OCI-M1 (cell line): ENCODE results near the gene SRGAP2B.
"Not testable (repeated sequence)": the region's sequence is repeated elsewhere in the genome, so short reads cannot be mapped to it uniquely, and the experiment has no call there.

ENCODE experiments used
- DNase-seq: peaks from one replicate; lab custom pipeline; 2025; lab: John Stamatoyannopoulos, UW

The SRGAP2B gene

DNA sequence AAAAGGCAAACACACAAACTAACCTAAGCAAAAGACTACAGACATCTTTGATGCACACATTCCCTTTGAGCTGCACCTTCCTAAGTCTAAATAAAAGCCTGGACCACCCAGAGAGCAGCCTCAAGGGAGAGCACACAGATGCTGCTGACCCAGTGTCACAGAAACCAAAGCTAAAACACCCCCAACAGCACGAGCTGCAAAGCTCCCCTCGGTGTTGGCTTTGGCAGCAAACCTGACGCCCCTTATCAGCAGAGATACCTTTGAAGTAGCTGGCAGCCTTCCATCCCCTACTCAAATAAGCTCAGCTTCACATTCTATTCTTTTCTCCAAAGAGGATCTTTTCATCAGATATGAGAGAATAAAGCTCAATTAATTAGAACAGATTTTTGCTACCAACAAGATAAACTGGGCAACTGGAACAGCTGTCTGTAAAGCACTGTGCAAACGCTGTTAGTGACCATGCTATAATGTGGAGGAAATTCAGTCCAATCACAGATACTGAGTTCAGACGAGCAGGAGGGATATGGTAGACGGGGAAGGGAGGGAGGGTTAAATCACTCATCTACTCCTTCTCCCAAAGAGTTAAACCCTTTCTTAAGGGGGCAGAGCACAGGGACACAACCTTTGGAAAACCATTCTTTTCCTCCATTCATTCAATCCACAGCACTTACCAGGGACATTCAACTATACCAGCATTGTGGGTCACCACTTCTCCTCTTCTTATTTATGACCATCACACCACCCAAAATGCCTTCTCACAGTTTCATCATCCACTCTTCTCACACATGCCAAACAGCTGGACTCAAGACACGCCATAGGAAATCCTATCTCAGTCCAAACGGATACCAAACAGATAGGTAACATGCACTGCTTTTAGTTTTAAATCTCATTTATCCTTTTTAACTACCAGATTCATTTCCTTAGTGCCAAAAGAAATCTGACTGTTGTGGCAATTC lies 148.3 kb downstream of the SRGAP2B start:
- DNase-seq, result not testable (repeated sequence)

DNA sequence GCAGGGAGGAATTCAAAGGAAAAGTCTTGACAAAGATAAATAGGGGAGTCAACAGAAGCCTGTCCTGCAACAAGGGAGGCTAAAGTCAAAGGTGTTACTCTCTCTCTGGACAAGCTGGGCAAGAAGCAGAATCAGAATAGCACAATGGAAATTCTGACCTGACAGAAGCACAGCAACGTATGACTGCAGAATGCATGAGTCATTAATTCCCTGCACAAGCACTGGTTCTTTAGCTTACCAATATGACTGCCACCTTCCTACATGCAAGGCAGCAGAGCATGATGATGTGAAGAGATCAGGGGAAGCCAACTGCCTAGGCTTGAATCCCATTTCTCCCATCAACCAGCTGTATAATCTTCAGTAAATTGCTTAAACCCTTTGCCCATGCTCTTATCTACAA lies 153.4 kb downstream of the SRGAP2B start:
- DNase-seq, result not testable (repeated sequence)

DNA sequence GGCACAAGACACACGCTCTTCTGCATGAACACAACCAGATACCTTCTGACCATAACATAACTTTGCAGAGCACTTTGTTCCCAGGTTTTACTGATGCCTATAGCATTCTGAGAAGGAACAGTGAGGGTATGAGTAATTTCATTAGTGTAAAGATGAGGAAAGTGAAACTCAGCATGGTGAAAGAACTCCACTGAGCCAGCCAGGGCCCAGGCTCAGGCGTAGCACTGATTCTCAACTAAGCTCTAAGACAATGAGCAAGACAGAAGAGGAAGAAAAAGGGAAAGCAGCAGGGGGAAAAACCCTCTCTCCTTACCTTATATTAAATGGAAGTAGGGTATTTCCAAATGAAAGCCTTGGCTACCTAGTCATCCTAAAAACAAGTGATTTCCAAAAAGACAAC lies 155.1 kb downstream of the SRGAP2B start:
- not testable (repeated sequence) for DNase-seq

DNA sequence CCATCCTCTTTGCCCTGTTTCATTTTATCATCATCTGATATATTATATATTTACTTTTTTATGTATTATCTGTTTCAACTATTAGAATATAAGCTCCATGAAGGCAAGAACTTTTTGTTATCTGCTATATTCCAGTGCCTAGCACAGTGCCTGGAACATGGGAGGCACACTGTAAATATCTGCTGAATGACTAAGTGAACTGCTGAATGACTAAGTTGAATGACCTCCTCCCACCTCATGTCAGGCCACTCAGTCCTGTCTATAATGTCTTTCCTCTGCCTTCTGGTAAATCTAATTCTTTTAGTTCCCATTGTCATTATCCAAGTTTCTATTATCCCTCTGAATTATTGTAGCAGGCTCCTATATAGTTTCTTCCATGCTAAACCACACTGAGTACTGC lies 156.5 kb downstream of the SRGAP2B start:
- not testable (repeated sequence) for DNase-seq

DNA sequence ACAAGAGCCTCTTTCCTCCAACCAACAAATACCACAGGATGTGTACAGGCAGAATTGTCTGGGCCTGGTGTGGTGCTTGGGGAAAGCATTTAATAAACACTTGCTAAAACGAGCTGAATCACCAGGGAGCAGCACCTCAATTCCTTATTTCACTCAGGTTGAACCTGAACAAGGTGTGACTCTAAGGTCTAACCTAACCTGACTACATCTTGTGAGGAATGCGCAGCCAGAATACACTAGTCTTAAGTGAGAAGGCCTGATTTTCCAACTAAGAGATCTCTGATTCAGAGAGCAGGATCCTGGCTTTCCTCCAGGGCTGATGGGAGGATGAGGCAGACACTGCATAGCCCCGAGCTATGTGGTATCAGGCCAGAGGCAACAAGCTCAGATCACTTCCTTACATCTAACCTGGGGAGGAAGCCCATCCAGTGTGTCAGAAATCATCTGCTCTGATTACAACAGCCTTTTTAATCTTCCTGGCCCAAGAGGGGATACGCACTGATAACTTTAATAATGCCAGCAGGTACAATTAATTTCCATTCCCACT lies 158.9 kb downstream of the SRGAP2B start:
- DNase-seq, result not testable (repeated sequence)

DNA sequence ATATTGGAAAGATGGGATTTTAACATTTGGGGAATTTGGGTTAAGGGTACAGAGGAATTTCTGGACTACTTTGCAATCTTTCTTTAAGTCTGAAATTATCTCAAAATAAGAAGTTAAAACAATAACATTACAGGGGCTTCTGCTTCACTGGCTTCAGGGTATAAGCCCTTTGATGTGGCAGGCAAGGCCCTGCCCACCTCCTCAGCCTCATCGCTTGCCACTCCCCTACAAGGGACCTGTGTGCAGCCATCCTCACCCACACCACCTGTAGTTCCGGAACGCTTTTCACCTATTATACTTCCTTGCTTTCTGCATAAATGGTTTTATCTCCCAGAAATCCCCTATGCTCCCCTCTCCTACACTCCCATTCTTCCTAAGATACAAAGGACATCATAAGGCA lies 159.8 kb downstream of the SRGAP2B start:
- not testable (repeated sequence) for DNase-seq

DNA sequence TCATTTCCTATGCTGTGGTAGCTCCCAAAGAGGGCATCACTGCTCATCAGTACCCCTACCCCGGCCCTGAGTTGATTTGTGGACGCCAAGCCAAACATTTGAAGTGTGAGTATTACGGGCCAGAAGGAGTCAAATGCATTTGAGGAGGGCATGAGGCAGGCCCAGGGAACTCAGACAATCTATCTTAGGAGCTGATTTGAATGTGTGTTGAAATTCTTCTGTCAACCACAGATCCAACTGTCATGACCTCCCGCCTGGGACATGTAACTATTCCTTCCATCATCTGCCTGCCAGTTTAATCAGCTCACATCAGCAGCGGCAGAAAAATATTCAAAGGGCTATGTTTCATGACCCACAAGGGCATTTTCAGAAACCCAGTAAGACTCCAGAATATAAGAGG lies 162.1 kb downstream of the SRGAP2B start:
- not testable (repeated sequence) for DNase-seq

DNA sequence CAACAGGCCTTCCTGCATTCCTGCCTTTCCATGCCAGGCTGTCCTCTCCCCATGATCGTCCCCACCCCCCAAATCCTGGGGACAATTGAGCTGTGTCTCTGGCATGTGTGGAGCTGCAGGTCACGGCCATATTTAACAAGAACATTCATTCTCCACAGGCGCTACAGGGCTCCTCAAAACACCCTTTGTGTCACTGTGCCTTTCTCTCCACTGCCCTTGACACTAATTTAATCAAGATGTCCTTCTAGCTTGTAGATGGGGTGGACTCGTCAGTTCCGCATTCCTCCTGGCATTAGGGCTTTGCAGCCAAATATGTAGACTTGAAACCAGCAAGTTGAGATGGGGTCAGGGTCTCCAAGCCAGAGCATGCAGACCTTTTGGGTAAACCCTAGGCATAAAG lies 163.0 kb downstream of the SRGAP2B start:
- DNase-seq, result not testable (repeated sequence)

DNA sequence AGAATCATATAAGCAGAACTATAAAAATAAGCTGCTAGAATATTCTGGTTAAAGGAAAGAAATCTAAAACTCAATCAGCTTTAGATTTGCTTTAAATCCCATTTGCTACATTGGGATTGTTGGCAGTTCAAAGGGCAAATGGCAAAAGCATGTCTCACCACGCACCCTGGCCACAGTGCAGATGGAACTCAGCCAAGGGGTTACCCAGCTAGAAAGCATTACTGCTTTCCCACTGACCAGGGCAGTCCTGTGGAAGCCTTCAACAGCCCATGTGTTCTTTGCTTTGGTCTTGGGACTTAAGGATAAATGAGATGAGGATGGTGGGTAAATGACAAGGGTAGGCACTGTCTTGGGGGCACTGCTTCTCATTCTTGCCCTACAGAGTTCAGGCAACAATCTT lies 163.6 kb downstream of the SRGAP2B start:
- DNase-seq, result not testable (repeated sequence)

DNA sequence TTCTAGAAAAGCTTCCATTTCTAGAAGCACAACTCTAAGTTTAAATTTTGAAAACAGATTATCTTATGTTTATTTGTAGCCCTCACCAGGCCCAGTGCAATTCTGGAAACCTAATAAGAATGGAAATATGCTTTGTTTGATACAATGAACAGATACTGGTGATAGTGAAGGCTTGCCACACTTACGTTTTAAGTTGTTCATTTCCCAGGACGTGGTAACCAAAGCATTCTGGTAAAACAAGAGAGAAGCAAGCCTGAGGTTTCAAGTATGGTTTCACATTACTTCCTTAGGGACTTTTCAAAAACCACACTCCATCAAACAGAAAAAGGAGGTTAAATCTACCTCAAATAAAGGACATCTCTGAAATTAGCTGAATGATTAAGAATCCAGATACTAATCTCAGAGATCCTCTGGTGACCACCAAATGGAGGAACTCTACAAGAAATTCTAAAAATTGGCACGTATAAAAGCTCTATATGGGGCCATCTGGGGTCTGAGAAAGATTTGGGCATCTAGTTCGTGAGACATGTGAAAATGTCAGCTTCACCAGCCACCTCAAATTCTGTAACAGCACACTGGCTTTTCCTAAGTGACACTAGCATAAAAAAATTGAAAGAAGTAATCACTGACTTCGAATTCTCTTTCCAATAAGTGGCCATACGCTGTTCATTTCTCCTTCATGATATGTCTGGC lies 164.9 kb downstream of the SRGAP2B start:
- not testable (repeated sequence) for DNase-seq

DNA sequence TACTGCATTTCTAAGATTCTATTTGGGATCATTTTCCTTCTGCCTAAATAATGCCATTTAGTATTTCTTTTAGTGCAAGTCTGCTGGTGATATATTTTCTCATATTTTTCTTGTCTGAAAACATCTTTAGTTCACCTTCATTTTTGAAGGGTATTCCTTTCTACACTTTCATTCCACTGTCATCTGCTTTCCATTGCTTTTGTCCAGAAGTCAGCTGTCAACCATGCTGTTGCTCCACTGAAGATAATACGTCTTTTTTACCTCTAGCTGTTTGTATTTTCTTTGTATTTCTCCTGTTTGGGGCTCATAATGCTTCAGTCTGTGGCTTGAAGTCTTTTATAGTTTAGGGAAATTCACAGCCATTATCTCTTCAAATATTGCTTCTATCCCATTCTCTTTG lies 167.8 kb downstream of the SRGAP2B start:
- peak; percentile 16 for DNase-seq

DNA sequence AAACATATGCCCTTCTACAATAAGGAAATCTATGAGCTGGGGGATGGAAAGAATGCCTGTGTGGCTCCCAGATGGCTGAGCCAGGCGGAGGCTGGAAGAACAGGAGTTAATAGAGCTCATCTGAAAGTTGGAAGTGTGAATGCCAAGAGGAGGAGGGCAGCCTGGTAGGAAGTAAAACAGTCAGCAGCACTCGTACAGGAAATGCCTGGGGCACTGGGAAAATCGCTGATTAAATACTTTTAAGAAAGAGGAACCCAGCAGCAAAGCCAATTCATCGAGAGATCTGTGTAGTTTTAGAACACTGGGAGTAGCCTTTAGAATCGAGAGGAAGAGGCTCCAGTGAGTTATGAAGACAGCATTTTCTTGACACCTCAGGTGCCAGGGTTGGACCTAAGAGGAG lies 171.5 kb downstream of the SRGAP2B start:
- DNase-seq, result not testable (repeated sequence)

DNA sequence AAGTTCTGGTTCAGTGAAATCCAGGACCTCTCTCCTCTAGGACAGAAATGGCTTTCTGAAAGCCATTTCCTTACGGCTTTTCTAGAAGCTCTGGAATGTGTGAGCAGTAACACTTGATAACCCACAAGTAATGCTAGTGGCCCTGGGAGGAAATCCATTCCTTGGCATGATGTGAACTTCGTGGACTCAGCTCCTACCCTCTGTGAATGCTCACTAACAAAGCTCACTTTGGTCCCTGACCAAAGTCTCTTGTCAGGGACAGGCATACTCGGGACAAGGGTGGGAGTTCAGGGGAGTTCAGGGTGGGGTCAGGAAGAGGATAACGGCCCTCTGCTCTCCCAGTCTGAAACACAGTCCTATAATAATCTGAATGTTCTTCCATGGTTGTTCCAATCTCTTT lies 172.3 kb downstream of the SRGAP2B start:
- DNase-seq, result not testable (repeated sequence)

DNA sequence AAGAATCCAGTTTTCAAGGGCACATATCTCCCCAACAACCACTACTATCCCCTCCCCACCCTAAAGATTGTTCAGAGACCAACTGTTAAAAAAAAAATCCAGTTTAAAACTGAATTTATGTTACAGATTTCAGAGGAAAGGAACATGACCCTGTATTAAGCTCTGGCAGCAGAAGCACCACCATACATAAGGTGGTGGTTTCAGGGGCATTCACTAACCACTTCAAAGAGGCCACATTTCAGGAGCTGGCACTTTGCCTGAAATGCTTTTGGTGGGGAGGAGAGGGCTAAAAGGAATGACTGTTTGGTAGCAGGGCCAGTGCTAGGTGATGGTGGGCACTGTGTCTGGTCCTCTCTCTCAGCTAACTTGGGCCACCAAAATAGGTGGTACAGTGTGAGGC lies 176.0 kb downstream of the SRGAP2B start:
- not testable (repeated sequence) for DNase-seq

DNA sequence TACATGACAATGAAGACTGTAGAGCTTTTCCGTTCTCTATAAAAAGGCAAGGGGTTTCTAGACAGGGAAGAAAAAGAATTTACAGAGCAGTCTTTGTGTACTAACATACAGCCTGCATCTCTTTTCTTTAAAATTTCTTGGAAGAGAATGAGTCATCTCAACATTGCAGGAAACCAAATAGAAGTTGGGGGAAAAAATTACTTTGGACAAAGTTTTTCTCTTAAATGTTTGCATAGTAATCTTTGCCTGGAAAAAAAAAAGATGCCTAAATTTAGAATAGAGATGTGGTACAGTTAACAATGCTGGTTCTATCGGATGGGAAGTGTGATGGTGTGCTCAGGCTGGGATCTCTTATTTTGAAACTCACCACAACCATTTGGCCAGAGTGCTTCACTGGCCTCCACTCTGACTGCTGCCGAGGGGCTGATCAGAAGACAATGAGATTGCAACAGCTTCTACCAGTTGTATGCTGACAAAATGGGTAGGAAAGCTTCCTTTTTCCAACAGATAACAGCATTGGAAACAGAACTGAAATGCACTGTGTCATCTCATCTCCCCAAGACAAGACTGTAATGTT lies 177.0 kb downstream of the SRGAP2B start:
- not testable (repeated sequence) for DNase-seq

DNA sequence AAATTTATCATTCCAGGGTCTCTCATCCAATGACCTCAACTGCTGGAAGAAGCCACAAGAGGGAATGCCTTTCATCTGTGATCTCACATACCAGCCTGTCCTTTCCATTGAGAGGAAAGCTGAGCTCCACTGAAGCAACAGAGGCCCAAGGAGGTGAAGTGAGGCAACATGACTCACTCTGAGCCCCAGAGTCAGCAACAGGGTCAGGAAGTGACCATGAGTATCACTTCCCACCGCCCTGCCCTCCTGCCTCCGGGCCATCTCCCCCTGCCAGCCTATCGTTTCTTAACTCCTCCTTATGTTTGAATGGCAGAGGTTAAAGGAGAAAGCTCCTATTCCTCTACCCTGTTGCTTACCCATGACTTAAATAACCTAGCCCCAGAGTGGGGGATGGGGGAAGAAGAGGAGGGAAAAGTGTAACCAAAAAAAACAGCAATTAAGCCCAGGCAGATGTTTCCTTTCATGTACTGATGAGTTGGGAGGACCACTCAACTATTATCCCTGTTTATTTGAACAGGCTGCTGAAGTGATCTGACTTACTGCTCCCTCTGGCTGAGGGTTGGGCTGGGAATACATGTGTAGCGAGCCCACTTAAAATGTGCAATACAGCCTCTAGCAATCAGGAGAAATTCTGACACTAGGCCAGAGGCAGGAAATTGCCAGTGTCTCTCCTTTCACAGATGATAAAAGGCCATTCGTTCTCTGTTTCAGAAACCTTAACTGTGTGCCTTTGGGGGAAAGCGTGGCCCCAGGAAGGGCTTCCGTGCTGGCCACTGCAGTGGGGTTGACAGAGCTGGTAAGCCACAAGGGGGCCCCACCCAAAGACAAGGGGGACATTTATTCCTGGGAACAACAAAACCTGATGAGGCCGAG lies 177.7 kb downstream of the SRGAP2B start:
- not testable (repeated sequence) for DNase-seq

DNA sequence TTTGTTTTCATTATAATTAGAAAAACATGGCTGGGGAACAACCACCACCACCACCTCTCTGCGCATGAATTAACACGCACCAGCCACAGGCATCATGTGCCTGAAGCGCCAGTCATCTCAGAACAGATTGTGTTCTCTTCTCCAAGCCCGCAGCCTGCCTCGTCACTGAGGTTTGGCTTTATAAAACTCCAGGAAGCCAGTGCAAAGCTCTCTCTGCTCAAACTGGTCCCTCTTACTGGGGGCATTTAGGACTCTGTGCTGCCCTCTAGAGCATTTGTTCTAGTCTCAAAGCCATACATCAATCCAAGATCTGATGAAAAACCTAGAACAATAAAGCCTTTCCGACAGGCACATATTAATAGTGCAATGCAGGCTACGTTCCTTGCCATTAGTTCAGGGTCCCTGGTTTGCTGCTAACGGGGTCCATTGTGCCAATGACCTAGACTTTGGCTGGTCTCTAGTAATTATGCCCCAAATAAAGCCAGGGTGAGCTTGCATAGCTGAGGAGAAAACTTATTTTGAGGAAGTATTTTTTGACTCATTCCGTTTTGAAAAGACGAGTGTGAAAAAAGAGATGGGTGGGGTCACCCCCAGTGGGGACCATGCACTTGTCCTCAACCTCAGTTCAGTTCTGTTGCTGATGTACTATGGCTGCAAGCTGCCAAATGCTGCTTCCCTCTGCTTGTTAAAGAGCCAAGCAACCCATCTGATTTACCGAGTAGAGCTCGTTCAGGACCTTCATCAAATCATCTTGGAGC lies 181.0 kb downstream of the SRGAP2B start:
- not testable (repeated sequence) for DNase-seq

DNA sequence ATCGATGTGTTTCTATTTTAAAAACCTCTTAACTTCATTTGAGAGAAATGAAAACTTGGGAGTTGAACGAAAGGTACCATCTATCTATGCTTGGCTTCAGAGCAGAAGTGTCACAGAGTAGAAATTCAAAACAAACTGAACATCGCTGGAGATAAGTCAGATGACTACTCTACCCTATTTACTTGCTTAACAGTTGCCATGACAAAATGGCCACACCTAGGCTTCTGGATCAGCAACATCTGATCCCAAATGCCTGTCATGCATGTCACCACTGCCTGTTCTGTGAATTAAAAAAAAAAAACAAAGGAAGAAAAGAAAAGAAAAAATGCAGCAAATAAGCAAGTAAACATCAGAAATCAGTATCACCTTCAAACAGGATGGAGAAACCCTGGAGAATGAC lies 181.7 kb downstream of the SRGAP2B start:
- DNase-seq, result not testable (repeated sequence)

DNA sequence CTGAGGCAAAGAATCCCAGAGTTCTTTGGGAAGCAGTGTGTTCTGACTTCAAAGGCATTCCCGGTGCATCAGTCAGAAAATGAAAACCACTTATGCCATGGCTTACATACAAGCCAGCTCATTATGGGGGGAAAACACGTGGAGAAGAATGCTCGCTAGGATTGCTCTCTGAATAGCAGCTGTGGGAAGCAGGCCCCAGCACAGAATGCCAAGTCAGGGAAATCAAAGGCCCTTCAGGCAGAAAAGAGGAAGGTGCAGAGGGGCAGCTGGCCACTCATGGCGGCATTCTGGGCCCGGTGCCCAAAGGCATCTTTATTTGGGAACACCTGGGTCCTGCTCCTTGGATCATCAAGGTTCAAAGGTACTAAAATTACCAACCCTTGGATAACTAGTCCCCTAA lies 184.4 kb downstream of the SRGAP2B start:
- not testable (repeated sequence) for DNase-seq

DNA sequence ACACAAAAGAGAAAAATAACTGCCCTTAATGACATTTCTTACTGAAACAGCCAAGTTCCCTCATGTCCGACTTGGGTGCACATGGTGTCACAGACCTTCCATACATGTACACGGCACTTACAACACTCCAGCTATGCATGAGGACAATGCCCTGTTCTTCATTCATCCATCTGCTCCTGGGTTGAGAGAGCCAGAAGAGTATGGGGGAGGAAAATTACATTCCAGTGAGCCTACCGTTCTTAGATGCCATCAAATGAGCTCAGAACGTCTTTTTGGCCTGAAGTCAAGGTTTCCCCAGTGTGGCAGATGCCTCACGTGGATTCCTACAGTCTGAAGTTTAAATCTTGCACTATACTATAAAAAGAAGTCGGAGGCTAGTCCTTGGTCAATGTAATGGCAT lies 194.3 kb downstream of the SRGAP2B start:
- DNase-seq, result not testable (repeated sequence)
